Smooth muscle cell (in vitro differentiated cells): ENCODE measurements around the gene AAR2. TPM values are rescaled to one million over a fixed set of nuclear protein-coding genes. Genes with fewer than 3 reads are reported as not detected.

Source experiments
- DNase-seq: peaks from one replicate; lab custom pipeline; 2025; ENCODE audit not compliant: unreplicated experiment; lab: John Stamatoyannopoulos, UW
- H2AFZ ChIP-seq: fragments of 200-600 bp; sonication (generic); 2 replicates; pipeline ENCODE4 v1.6.0; 2016; ENCODE audit warnings: antibody characterized with exemption, low read depth, mild to moderate bottlenecking
- H3F3A ChIP-seq: fragments of 200-600 bp; sonication (generic); 2 replicates; pipeline ENCODE4 v1.6.0; 2017; ENCODE audit warnings: antibody characterized with exemption, low read depth
- H3K27ac ChIP-seq: fragments of 200-600 bp; sonication (generic); 2 replicates; pipeline ENCODE4 v1.5.1; 2016; ENCODE audit warnings: low read depth, mild to moderate bottlenecking
- H3K27me3 ChIP-seq: fragments of 200-600 bp; sonication (generic); 2 replicates; pipeline ENCODE4 v1.6.1; 2016; ENCODE audit warnings: low read depth, mild to moderate bottlenecking
- H3K36me3 ChIP-seq: fragments of 200-600 bp; sonication (generic); 2 replicates; pipeline ENCODE4 v1.5.1; 2016; ENCODE audit warnings: low read depth
- H3K4me1 ChIP-seq: fragments of 200-600 bp; sonication (generic); 2 replicates; pipeline ENCODE4 v1.5.1; 2016; ENCODE audit warnings: low read depth
- H3K4me2 ChIP-seq: fragments of 200-600 bp; sonication (generic); 2 replicates; pipeline ENCODE4 v1.6.0; 2016; ENCODE audit warnings: mild to moderate bottlenecking
- H3K4me3 ChIP-seq: fragments of 200-600 bp; sonication (generic); 2 replicates; pipeline ENCODE4 v1.5.1; 2016; ENCODE audit warnings: mild to moderate bottlenecking
- H3K79me2 ChIP-seq: fragments of 200-600 bp; sonication (generic); 2 replicates; pipeline ENCODE4 v1.6.0; 2016; ENCODE audit warnings: low read depth, mild to moderate bottlenecking
- H3K9ac ChIP-seq: fragments of 200-600 bp; sonication (generic); 2 replicates; pipeline ENCODE4 v1.6.0; 2016; ENCODE audit warnings: low read depth
- H3K9me3 ChIP-seq: fragments of 200-600 bp; sonication (generic); replicated peaks from 2 replicates; pipeline ENCODE4 v1.5.1; 2016; ENCODE audit warnings: low read depth
- H4K20me1 ChIP-seq: fragments of 200-600 bp; sonication (generic); 2 replicates; pipeline ENCODE4 v1.6.0; 2016; ENCODE audit warnings: low read depth
- CTCF ChIP-seq: fragments of 200-600 bp; sonication (generic); IDR thresholded peaks from 2 replicates; pipeline ENCODE4 v1.5.1; 2017; ENCODE audit warnings: borderline replicate concordance, mild to moderate bottlenecking, antibody characterized with exemption; ENCODE audit not compliant: insufficient read depth, poor library complexity, severe bottlenecking
- WGBS: methylation state at CpG from one replicate; pipeline ENCODE4 v1.1.7; 2016; ENCODE audit warnings: low lambda C conversion rate; 5-methylcytosine and 5-hydroxymethylcytosine counted together
- polyA plus RNA-seq: library from polyadenylated mRNA; unstranded; fragments of >200 nt; fragmentation: Nextera tagmentation; extraction: Ambion mirVana; gene quantifications from 2 replicates; pipeline ENCODE4 v1.2.1, GENCODE V29; 2016
- total RNA-seq: library from RNA; depleted of rRNA; stranded (reverse); fragments of >200 nt; gene quantifications from 2 replicates; pipeline ENCODE4 v1.2.3, GENCODE V29; 2014

Gene AAR2
- total and polyA plus RNA-seq, 2 experiments from 2014 or later, result 25.9 to 37.5 TPM

GRCh38 chr20:36228770-36229169 lies 7.5 kb upstream of the AAR2 start:
- no peak overlapping the region for H3K4me2 ChIP-seq
- no peak for DNase-seq
- H3K36me3 ChIP-seq, result no peaks in the 10 kb centered on the region
- H3K27me3 ChIP-seq, result no peaks in the 10 kb centered on the region
- H3K4me1 ChIP-seq, result no peaks in the 10 kb centered on the region
- no peaks in the 10 kb centered on the region for H3K79me2 ChIP-seq
- H4K20me1 ChIP-seq, result no peaks in the 10 kb centered on the region
- 86% methylated on average over 6 of the region's 6 CpGs for WGBS
- H3K9ac ChIP-seq, result no peak overlapping the region
- no peaks in the 10 kb centered on the region for H3K9me3 ChIP-seq
- H3F3A ChIP-seq, result no peaks in the 10 kb centered on the region
- no peak overlapping the region for H2AFZ ChIP-seq
- TF ChIP-seq CTCF, result no peak
- H3K27ac ChIP-seq, result no peak overlapping the region
- H3K4me3 ChIP-seq, result no peak overlapping the region

GRCh38 chr20:36230019-36230418 lies 6.3 kb upstream of the AAR2 start:
- H4K20me1 ChIP-seq, result no peaks in the 10 kb centered on the region
- H3K9me3 ChIP-seq, result no peaks in the 10 kb centered on the region
- H3F3A ChIP-seq, result no peaks in the 10 kb centered on the region
- H3K4me2 ChIP-seq, result no peak overlapping the region
- H3K79me2 ChIP-seq, result no peaks in the 10 kb centered on the region
- 77% methylated on average over 3 of the region's 3 CpGs for WGBS
- no peak for DNase-seq
- no peak overlapping the region for H3K27ac ChIP-seq
- H3K27me3 ChIP-seq, result no peaks in the 10 kb centered on the region
- TF ChIP-seq CTCF, result no peak
- H3K36me3 ChIP-seq, result no peaks in the 10 kb centered on the region
- H3K4me3 ChIP-seq, result no peak overlapping the region
- H2AFZ ChIP-seq, result no peak overlapping the region
- H3K9ac ChIP-seq, result no peak overlapping the region
- H3K4me1 ChIP-seq, result no peaks in the 10 kb centered on the region

GRCh38 chr20:36231331-36231730 lies 4.9 kb upstream of the AAR2 start:
- no peaks in the 10 kb centered on the region for H3K36me3 ChIP-seq
- no peak overlapping the region for H3K27ac ChIP-seq
- WGBS, result 77% methylated on average over 7 of the region's 7 CpGs

More at GRCh38 chr20:36231331-36231730, 4.9 kb upstream of the AAR2 start:
- Histone ChIP-seq H4K20me1 (no peaks in the 10 kb centered on the region), H3K9me3 (no peaks in the 10 kb centered on the region), H3K9ac (no peak overlapping the region), H3K27me3 (no peaks in the 10 kb centered on the region), H3K4me3 (no peak overlapping the region), H3K79me2 (peaks cover 1% of the 10 kb centered on the region), H3F3A (no peaks in the 10 kb centered on the region), H2AFZ (no peak overlapping the region), H3K4me2 (no peak overlapping the region), H3K4me1 (no peaks in the 10 kb centered on the region)
- DNase-seq, result no peak
- TF ChIP-seq CTCF, result no peak
